HEK293 (cell line): ENCODE results near the gene XKR7.
A peak's percentile ranks its signal among the peaks of the same experiment; 100 is the strongest.

Experiments used
- CTCF ChIA-PET: fragments of 350-600 bp; formaldehyde crosslinking; extraction: SDS; loops from one replicate; lab custom pipeline; 2021; ENCODE audit warnings: antibody characterized with exemption; lab: Yijun Ruan, JAX
- POLR2A ChIA-PET: fragments of 300-600 bp; formaldehyde crosslinking; extraction: SDS; loops from one replicate; lab custom pipeline; 2020; ENCODE audit warnings: antibody characterized with exemption, inconsistent platforms; lab: Yijun Ruan, JAX
- H3K27ac ChIP-seq: fragments of 200-500 bp; sonication (Bioruptor generic); 2 replicates; pipeline ENCODE4 v1.5.1; 2014; ENCODE audit warnings: low read depth, low read length, control low read depth, inconsistent platforms; ENCODE audit errors: extremely low read depth
- H3K36me3 ChIP-seq, 2 experiments: fragments of 200-500 bp in 1 of 2; sonication (Bioruptor generic) in 1 of 2; 1 replicate in 1 of 2; 2 replicates in 1 of 2; pipeline ENCODE4 v1.5.1; 2014 to 2017; ENCODE audit warnings: inconsistent platforms in 2 of 2, low read length in 2 of 2; ENCODE audit not compliant: control insufficient read depth in 2 of 2, insufficient read depth in 1 of 2
- H3K4me1 ChIP-seq: fragments of 200-500 bp; sonication (Bioruptor generic); 2 replicates; pipeline ENCODE4 v1.5.1; 2014; ENCODE audit warnings: mild to moderate bottlenecking, low read length, inconsistent platforms; ENCODE audit not compliant: control insufficient read depth, insufficient read depth
- H3K4me3 ChIP-seq: 2 replicates; pipeline ENCODE4 v1.5.1; 2011; ENCODE audit warnings: low read depth, mild to moderate bottlenecking, control low read depth, low read length, moderate library complexity
- H3K9me3 ChIP-seq: fragments of 200-500 bp; sonication (Bioruptor generic); 2 replicates; pipeline ENCODE4 v1.5.1; 2014; ENCODE audit warnings: low read depth, low read length, inconsistent platforms; ENCODE audit not compliant: control insufficient read depth, insufficient read depth
- AEBP2 ChIP-seq: fragments of 450-650 bp; formaldehyde crosslinking; IDR thresholded peaks from 2 replicates; pipeline ENCODE4 v1.5.1; 2016; ENCODE audit warnings: missing biosample characterization, missing genetic modification characterization, borderline replicate concordance
- GLI4 ChIP-seq: fragments of 450-650 bp; formaldehyde crosslinking; IDR thresholded peaks from 2 replicates; pipeline ENCODE4 v1.5.1; 2016; ENCODE audit warnings: missing biosample characterization, missing genetic modification characterization
- GLIS2 ChIP-seq: fragments of 450-650 bp; formaldehyde crosslinking; IDR thresholded peaks from 2 replicates; pipeline ENCODE4 v1.5.1; 2016; ENCODE audit warnings: missing biosample characterization, missing genetic modification characterization
- KLF1 ChIP-seq: fragments of 450-650 bp; formaldehyde crosslinking; IDR thresholded peaks from 2 replicates; pipeline ENCODE4 v1.5.1; 2016; ENCODE audit warnings: missing biosample characterization, missing genetic modification characterization
- PATZ1 ChIP-seq: fragments of 450-650 bp; formaldehyde crosslinking; IDR thresholded peaks from 2 replicates; pipeline ENCODE4 v1.5.1; 2016; ENCODE audit warnings: missing biosample characterization, missing genetic modification characterization
- PRDM1 ChIP-seq: fragments of 450-650 bp; formaldehyde crosslinking; IDR thresholded peaks from 2 replicates; pipeline ENCODE4; 2016; ENCODE audit warnings: missing biosample characterization, missing genetic modification characterization
- SP3 ChIP-seq: fragments of 450-650 bp; formaldehyde crosslinking; IDR thresholded peaks from 2 replicates; pipeline ENCODE4 v1.5.1; 2016; ENCODE audit warnings: missing biosample characterization, missing genetic modification characterization
- ZBTB44 ChIP-seq: fragments of 450-650 bp; IDR thresholded peaks from 2 replicates; pipeline ENCODE4 v1.5.1; 2018; ENCODE audit warnings: missing biosample characterization, mild to moderate bottlenecking, missing genetic modification characterization
- ZFHX2 ChIP-seq: fragments of 450-650 bp; formaldehyde crosslinking; conservative IDR thresholded peaks from 2 replicates; pipeline ENCODE4 v1.5.1; 2016; ENCODE audit warnings: missing biosample characterization, missing genetic modification characterization
- ZNF146 ChIP-seq: fragments of 450-650 bp; formaldehyde crosslinking; IDR thresholded peaks from 2 replicates; pipeline ENCODE4 v1.5.1; 2016; ENCODE audit warnings: missing biosample characterization, missing genetic modification characterization
- ZNF18 ChIP-seq: fragments of 450-650 bp; formaldehyde crosslinking; IDR thresholded peaks from 2 replicates; pipeline ENCODE4 v1.5.1; 2016; ENCODE audit warnings: missing biosample characterization, missing genetic modification characterization
- ZNF184 ChIP-seq: fragments of 450-650 bp; IDR thresholded peaks from 2 replicates; pipeline ENCODE4 v1.5.1; 2018; ENCODE audit warnings: missing biosample characterization, mild to moderate bottlenecking, missing genetic modification characterization
- ZNF211 ChIP-seq: fragments of 450-650 bp; formaldehyde crosslinking; IDR thresholded peaks from 2 replicates; pipeline ENCODE4 v1.5.1; 2016; ENCODE audit warnings: low read depth, missing biosample characterization, missing genetic modification characterization
- ZNF214 ChIP-seq: fragments of 450-650 bp; formaldehyde crosslinking; IDR thresholded peaks from 2 replicates; pipeline ENCODE4 v1.5.1; 2017; ENCODE audit warnings: missing biosample characterization, mild to moderate bottlenecking, missing genetic modification characterization, borderline replicate concordance
- ZNF23 ChIP-seq: fragments of 450-650 bp; formaldehyde crosslinking; IDR thresholded peaks from 2 replicates; pipeline ENCODE4 v1.5.1; 2016; ENCODE audit warnings: missing biosample characterization, missing genetic modification characterization, borderline replicate concordance
- ZNF24 ChIP-seq: fragments of 450-650 bp; formaldehyde crosslinking; IDR thresholded peaks from 2 replicates; pipeline ENCODE4 v1.5.1; 2016; ENCODE audit warnings: missing biosample characterization, missing genetic modification characterization
- ZNF324 ChIP-seq: fragments of 450-650 bp; formaldehyde crosslinking; IDR thresholded peaks from 2 replicates; pipeline ENCODE4 v1.5.1; 2016; ENCODE audit warnings: missing biosample characterization, missing genetic modification characterization
- ZNF335 ChIP-seq: fragments of 450-650 bp; formaldehyde crosslinking; conservative IDR thresholded peaks from 2 replicates; pipeline ENCODE4 v1.5.1; 2016; ENCODE audit warnings: missing biosample characterization, missing genetic modification characterization
- ZNF362 ChIP-seq: fragments of 450-650 bp; formaldehyde crosslinking; IDR thresholded peaks from 2 replicates; pipeline ENCODE4 v1.5.1; 2016; ENCODE audit warnings: missing biosample characterization, missing genetic modification characterization
- ZNF37A ChIP-seq: fragments of 450-650 bp; IDR thresholded peaks from 2 replicates; pipeline ENCODE4 v1.5.1; 2018; ENCODE audit warnings: missing biosample characterization, missing genetic modification characterization
- ZNF398 ChIP-seq: fragments of 450-650 bp; formaldehyde crosslinking; IDR thresholded peaks from 2 replicates; pipeline ENCODE4 v1.5.1; 2017; ENCODE audit warnings: missing biosample characterization, missing genetic modification characterization
- ZNF404 ChIP-seq: fragments of 450-650 bp; formaldehyde crosslinking; IDR thresholded peaks from 2 replicates; pipeline ENCODE4 v1.5.1; 2017; ENCODE audit warnings: missing biosample characterization, missing genetic modification characterization
- ZNF426 ChIP-seq: fragments of 450-650 bp; formaldehyde crosslinking; IDR thresholded peaks from 2 replicates; pipeline ENCODE4 v1.5.1; 2017; ENCODE audit warnings: missing biosample characterization, missing genetic modification characterization, mild to moderate bottlenecking, inconsistent platforms, moderate library complexity
- ZNF48 ChIP-seq: fragments of 450-650 bp; formaldehyde crosslinking; IDR thresholded peaks from 2 replicates; pipeline ENCODE4 v1.5.1; 2016; ENCODE audit warnings: missing biosample characterization, missing genetic modification characterization
- ZNF513 ChIP-seq: fragments of 450-650 bp; IDR thresholded peaks from 2 replicates; pipeline ENCODE4 v1.5.1; 2018; ENCODE audit warnings: missing biosample characterization, missing genetic modification characterization

Gene XKR7

GRCh38 chr20:31967830-31968249 is at the start of gene XKR7:
TSS of gene XKR7 (plus strand) at chr20:31968151. CDS start at chr20:31968176, 25 bp downstream.
- H3K36me3 ChIP-seq = no peaks in the 10 kb centered on the region
- POLR2A ChIA-PET = no interaction called here
- CTCF ChIA-PET = interaction anchor here (0.6 to 0.9 kb wide), 3 partner anchors 13 to 662 kb away, joined by 3 to 4 read pairs (median 3); partner anchors contain the start of gene PDRG1
- H3K4me1 ChIP-seq = no peaks in the 10 kb centered on the region
- peak within 1 kb of the TSS; percentile 42 for H3K4me3 ChIP-seq
- no peak for TF ChIP-seq PRDM1 (tag by site-specific recombination)
- no peak for TF ChIP-seq ZNF37A (tag by site-specific recombination)
- no peak for TF ChIP-seq GLI4 (tag by site-specific recombination)
- TF ChIP-seq ZNF335 (tag by site-specific recombination) = peak; percentile 49; the same call in 1 of the 2 replicates
- TF ChIP-seq ZNF426 = no peak
- no peak for TF ChIP-seq ZNF324 (tag by site-specific recombination)
- TF ChIP-seq AEBP2 (tag by site-specific recombination) = no peak
- peak; percentile 54 for TF ChIP-seq KLF1
- TF ChIP-seq ZNF513 (tag by site-specific recombination) = peak; percentile 43; the same call in 1 of the 2 replicates
- no peak for TF ChIP-seq ZNF362 (tag by site-specific recombination)
- peak; percentile 24; the same call in 1 of the 2 replicates for TF ChIP-seq GLIS2
- peak; percentile 74 for TF ChIP-seq SP3 (tag by site-specific recombination)
- TF ChIP-seq ZNF23 = no peak
- TF ChIP-seq ZNF18 = no peak
- TF ChIP-seq ZNF214 (tag by site-specific recombination) = no peak
- no peak for TF ChIP-seq ZNF211 (tag by site-specific recombination)
- peak; percentile 9; the same call in 1 of the 2 replicates for TF ChIP-seq PATZ1 (tag by site-specific recombination)
- TF ChIP-seq ZNF48 (tag by site-specific recombination) = no peak
- TF ChIP-seq ZNF184 (tag by site-specific recombination) = no peak
- no peak for TF ChIP-seq ZNF146 (tag by site-specific recombination)
- no peak for TF ChIP-seq ZNF24
- TF ChIP-seq ZNF404 (tag by site-specific recombination) = no peak
- peak; percentile 65 for TF ChIP-seq ZFHX2 (tag by site-specific recombination)
- no peak for TF ChIP-seq ZBTB44 (tag by site-specific recombination)
- TF ChIP-seq ZNF398 (tag by site-specific recombination) = peak; percentile 91
- H3K27ac ChIP-seq = no peak within 1 kb of the TSS
- H3K9me3 ChIP-seq = no peaks in the 10 kb centered on the region
